Endothelial cell of umbilical vein (primary cell): Measurements from ENCODE around the gene DUOX2.
"Not testable (repeated sequence)": the region's sequence is repeated elsewhere in the genome, so short reads cannot be mapped to it uniquely, and the experiment has no call there.

Experiments
- CTCF ChIP-seq, 2 donors: IDR thresholded peaks; 1 replicate in 1 of 2; 2 replicates in 1 of 2; pipeline ENCODE4 v1.5.1; 2011; ENCODE audit warnings: low read length in 2 of 2, mild to moderate bottlenecking in 2 of 2, moderate library complexity in 2 of 2, control low read depth in 1 of 2, inconsistent platforms in 1 of 2, low read depth in 1 of 2; ENCODE audit not compliant: insufficient read depth in 1 of 2; ENCODE audit errors: extremely low read depth in 1 of 2
- JUN ChIP-seq: IDR thresholded peaks from 2 replicates; pipeline ENCODE4 v1.6.1; 2011; ENCODE audit warnings: borderline replicate concordance, low read depth; ENCODE audit not compliant: insufficient read length, insufficient read depth
- POLR2A ChIP-seq: IDR thresholded peaks from 2 replicates; pipeline ENCODE4 v1.6.1; 2012; ENCODE audit warnings: low read depth, mild to moderate bottlenecking, control low read depth, low read length
- POLR2AphosphoS5 ChIP-seq: IDR thresholded peaks from 2 replicates; pipeline ENCODE4 v1.6.1; 2012; ENCODE audit warnings: low read depth, mild to moderate bottlenecking, control low read depth, low read length, moderate library complexity; ENCODE audit not compliant: insufficient read depth
- TF ChIP-seq, protein P1 (sequence below): IDR thresholded peaks from 2 replicates; pipeline ENCODE4 v1.6.1; 2011; ENCODE audit not compliant: insufficient read depth, insufficient read length

- TF ChIP-seq, protein P1, sequence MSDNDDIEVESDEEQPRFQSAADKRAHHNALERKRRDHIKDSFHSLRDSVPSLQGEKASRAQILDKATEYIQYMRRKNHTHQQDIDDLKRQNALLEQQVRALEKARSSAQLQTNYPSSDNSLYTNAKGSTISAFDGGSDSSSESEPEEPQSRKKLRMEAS = not testable (repeated sequence)
- not testable (repeated sequence) for TF ChIP-seq CTCF (IDR thresholded peaks at IDR 0.05; ENCODE audit: extremely low read depth in 1 of 2, insufficient read depth in 1 of 2, low read depth in 1 of 2, low read length in 2 of 2); POLR2AphosphoS5; JUN; POLR2A
These were observed 55.0 kb downstream of the DUOX2 start for GRCh38 chr15:45058690-45059675.
